Psoas muscle (tissue), 8 donors: ENCODE measurements around the gene ATF7. TPM values are rescaled to one million over a fixed set of nuclear protein-coding genes. Genes with fewer than 3 reads are reported as not detected.
A peak's percentile ranks its signal among the peaks of the same experiment; 100 is the strongest.

Experiments
- ATAC-seq, 4 donors: fragments of 200-7000 bp; cut with Tn5 transposase; one replicate each; pipeline ENCODE4 v1.9.1; 2020; ENCODE audit warnings: moderate library complexity in 3 of 4, mild to moderate bottlenecking in 2 of 4
- DNase-seq, 2 donors: peaks; one replicate each; pipeline ENCODE4 v3.0.0-alpha.2; 2020
- H3K27ac ChIP-seq: fragments of 200-600 bp; one replicate; pipeline ENCODE4 v1.8.0; 2022
- H3K27me3 ChIP-seq, 3 donors: fragments of 200-600 bp in 1 of 3; one replicate each; pipeline versions ENCODE4 v1.6.1 to v1.8.0; 2013 to 2022; ENCODE audit warnings: low read length in 2 of 3, mild to moderate bottlenecking in 2 of 3, moderate library complexity in 1 of 3; ENCODE audit not compliant: insufficient read depth in 3 of 3
- H3K36me3 ChIP-seq, 2 donors: fragments of 200-600 bp in 1 of 2; one replicate each; pipeline versions ENCODE4 v1.6.1 to v1.8.0; 2013 to 2022; ENCODE audit warnings: low read depth in 1 of 2, mild to moderate bottlenecking in 1 of 2, moderate library complexity in 1 of 2; ENCODE audit not compliant: insufficient read depth in 1 of 2
- H3K4me1 ChIP-seq: fragments of 200-600 bp; one replicate; pipeline ENCODE4 v1.8.0; 2022
- H3K4me3 ChIP-seq: fragments of 200-600 bp; one replicate; pipeline ENCODE4 v1.8.0; 2022; ENCODE audit warnings: mild to moderate bottlenecking
- H3K9me3 ChIP-seq: fragments of 200-600 bp; one replicate; pipeline ENCODE4 v1.8.0; 2022
- CTCF ChIP-seq: fragments of 200-600 bp; IDR thresholded peaks from one replicate; pipeline ENCODE4 v1.8.0; 2022; ENCODE audit warnings: antibody characterized with exemption
- WGBS, 3 donors: extraction: QIAGEN DNeasy Blood & Tissue Kit; methylation state at CpG; one replicate each; pipeline versions ENCODE4 v1.1.6 to v1.1.7; 2013; 5-methylcytosine and 5-hydroxymethylcytosine counted together
- intact Hi-C, 2 donors: fragments of 100-400 bp; cut with DNase I; formaldehyde crosslinking; loops; one replicate each; pipeline versions ENCODE4 v1.11.0 to v1.14.2; 2022
- polyA plus RNA-seq, 3 donors: library from polyadenylated mRNA; stranded (reverse); fragments of 200-250 nt; gene quantifications; one replicate each; pipeline ENCODE4 v1.2.3, GENCODE V29; 2013
- total RNA-seq, 4 donors: library from RNA; stranded (reverse); fragmentation: NEBNext Ultra II Directional in 2 of 4; extraction: Animal tissue kit (Norgen Biotek cat#: 25700) in 2 of 4; gene quantifications; one replicate each; pipeline versions ENCODE4 v1.2.1 to v1.2.4, GENCODE V29; 2021 to 2023
- donor health status: healthy with polysubstance abuse.
- donor health status: DM: no; HTN: no; CAD: no; lungs with moderate emphysema.
- donor health status: Bipolar disorder and iron deficiency.
- donor health status: healthy.
- donor health status: DM: yes; HTN: yes; CAD: no.
- donor health status: DM: no; HTN: no; CAD: no.
- donor health status: DM: no; HTN: no; CAD: no.
- donor health status: DM: yes; HTN: yes; CAD: no.

Gene ATF7
- total and polyA plus RNA-seq, 7 donors = 15.7 to 32.3 (median 25.4) TPM

- no peak for TF ChIP-seq CTCF
- H3K36me3 ChIP-seq = peaks cover 0 to 8% of the 10 kb centered on the region in 2 donors
- 6 to 25% (median 13%) methylated on average over 3 of the region's 3 CpGs for WGBS, 3 donors
- peak overlapping the region; percentile 37 for H3K4me3 ChIP-seq
- intact Hi-C loops = no loop called here
- H3K27ac ChIP-seq = peak overlapping the region; percentile 34
- H3K27me3 ChIP-seq = no peaks in the 10 kb centered on the region
- ATAC-seq (no peak), DNase-seq (no peak)
- H3K4me1 ChIP-seq = peaks cover 37% of the 10 kb centered on the region
- H3K9me3 ChIP-seq = no peaks in the 10 kb centered on the region
These were observed 7.9 kb downstream of the ATF7 start for GRCh38 chr12:53618275-53618674.

GRCh38 chr12:53617700-53618099 is 8.5 kb downstream of the ATF7 start:
- Histone ChIP-seq H3K9me3 (no peaks in the 10 kb centered on the region), H3K27ac (peak overlapping the region; percentile 34), H3K36me3 (peaks cover 0 to 8% of the 10 kb centered on the region in 2 donors), H3K27me3 (no peaks in the 10 kb centered on the region), H3K4me3 (peak overlapping the region; percentile 37), H3K4me1 (peaks cover 31% of the 10 kb centered on the region)
- DNase-seq (no peak), ATAC-seq (no peak)
- 38 to 57% (median 49%) methylated on average over 3 of the region's 3 CpGs for WGBS, 3 donors
- intact Hi-C loops = no loop called here
- no peak for TF ChIP-seq CTCF

- no peak overlapping the region for H3K4me3 ChIP-seq
- no peaks in the 10 kb centered on the region for H3K27me3 ChIP-seq
- peak overlapping the region; percentile 34 for H3K27ac ChIP-seq
- peaks cover 29% of the 10 kb centered on the region for H3K4me1 ChIP-seq
- H3K36me3 ChIP-seq = peaks cover 0 to 8% of the 10 kb centered on the region in 2 donors
- peak in 1 of 4 donors; percentile 32 for ATAC-seq
- no peaks in the 10 kb centered on the region for H3K9me3 ChIP-seq
- no peak for DNase-seq
- intact Hi-C loops = no loop called here
- WGBS, 3 donors = 68 to 81% (median 78%) methylated on average over 4 of the region's 4 CpGs
- TF ChIP-seq CTCF = no peak
These were observed 9.2 kb downstream of the ATF7 start for GRCh38 chr12:53616950-53617349.

GRCh38 chr12:53613821-53614220 is 12.4 kb downstream of the ATF7 start:
- DNase-seq (no peak), ATAC-seq (no peak)
- Histone ChIP-seq H3K36me3 (peaks cover 0 to 11% of the 10 kb centered on the region in 2 donors), H3K4me3 (no peak overlapping the region), H3K9me3 (no peaks in the 10 kb centered on the region), H3K27ac (no peak overlapping the region), H3K4me1 (peaks cover 20% of the 10 kb centered on the region), H3K27me3 (no peaks in the 10 kb centered on the region)
- no peak for TF ChIP-seq CTCF
- intact Hi-C loops = no loop called here
- 85 to 92% (median 85%) methylated on average over 1 of the region's 1 CpG for WGBS, 3 donors

DNA sequence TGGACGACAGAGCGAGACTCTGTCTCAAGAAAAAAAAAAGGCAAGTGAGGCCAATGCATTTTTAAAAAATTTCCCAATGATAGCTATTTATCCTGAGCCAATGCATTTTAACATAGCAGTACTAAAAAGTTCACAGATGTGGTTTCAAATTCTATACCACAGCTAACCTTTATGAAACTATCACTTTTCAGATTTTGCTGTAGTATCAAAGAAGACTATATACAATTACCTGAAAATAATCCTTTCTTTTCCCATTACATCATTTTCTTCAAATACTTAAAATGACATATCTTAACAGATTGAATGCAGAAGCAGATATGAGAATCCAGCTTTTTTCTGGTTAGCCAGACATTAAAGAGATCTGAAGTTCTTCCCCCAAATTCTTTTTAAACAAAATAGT is 13.2 kb downstream of the ATF7 start:
- TF ChIP-seq CTCF = no peak
- Histone ChIP-seq H3K36me3 (peaks cover 0 to 15% of the 10 kb centered on the region in 2 donors), H3K4me3 (no peak overlapping the region), H3K27ac (no peak overlapping the region), H3K4me1 (peaks cover 19% of the 10 kb centered on the region), H3K9me3 (no peaks in the 10 kb centered on the region), H3K27me3 (no peaks in the 10 kb centered on the region)
- DNase-seq (no peak), ATAC-seq (no peak)
- whole genome bisulfite sequencing, 3 donors = 55 to 73% (median 65%) methylated on average over 2 of the region's 2 CpGs
- intact Hi-C loops = no loop called here
